GM21528 (cell line): ENCODE measurements around the gene DCDC2C.
"Not testable (repeated sequence)": the region's sequence is repeated elsewhere in the genome, so short reads cannot be mapped to it uniquely, and the experiment has no call there.

Experiments used
- ATAC-seq: cut with Tn5 transposase; IDR thresholded peaks from one replicate; pipeline ENCODE4 v1.9.1; 2021; ENCODE audit warnings: mild to moderate bottlenecking, moderate library complexity; ENCODE audit not compliant: unreplicated experiment, low FRiP score

Gene DCDC2C

GRCh38 chr2:3814706-3815245 is 111.4 kb downstream of the DCDC2C start:
- no peak for ATAC-seq

GRCh38 chr2:3817144-3817543 is 113.8 kb downstream of the DCDC2C start:
- not testable (repeated sequence) for ATAC-seq

DNA sequence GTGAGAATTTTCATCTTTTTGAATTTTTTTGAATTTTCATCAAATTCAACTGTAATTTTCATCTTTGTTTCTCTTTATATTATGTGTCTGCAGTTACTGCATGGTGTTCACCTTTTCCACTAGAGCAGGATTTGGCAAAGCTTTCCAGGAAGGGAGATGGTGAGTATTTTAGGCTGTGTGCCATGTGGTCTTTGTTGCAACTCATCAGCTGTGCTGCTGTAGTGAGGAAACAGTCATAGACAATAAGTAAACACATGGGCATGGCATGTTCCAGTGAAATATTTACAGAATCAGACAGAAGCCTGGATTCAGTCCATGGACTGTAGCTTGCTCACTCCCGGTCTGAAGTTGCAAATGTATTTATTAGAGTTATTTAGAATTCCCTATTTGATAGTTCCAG is 120.4 kb downstream of the DCDC2C start:
- no peak for ATAC-seq

DNA sequence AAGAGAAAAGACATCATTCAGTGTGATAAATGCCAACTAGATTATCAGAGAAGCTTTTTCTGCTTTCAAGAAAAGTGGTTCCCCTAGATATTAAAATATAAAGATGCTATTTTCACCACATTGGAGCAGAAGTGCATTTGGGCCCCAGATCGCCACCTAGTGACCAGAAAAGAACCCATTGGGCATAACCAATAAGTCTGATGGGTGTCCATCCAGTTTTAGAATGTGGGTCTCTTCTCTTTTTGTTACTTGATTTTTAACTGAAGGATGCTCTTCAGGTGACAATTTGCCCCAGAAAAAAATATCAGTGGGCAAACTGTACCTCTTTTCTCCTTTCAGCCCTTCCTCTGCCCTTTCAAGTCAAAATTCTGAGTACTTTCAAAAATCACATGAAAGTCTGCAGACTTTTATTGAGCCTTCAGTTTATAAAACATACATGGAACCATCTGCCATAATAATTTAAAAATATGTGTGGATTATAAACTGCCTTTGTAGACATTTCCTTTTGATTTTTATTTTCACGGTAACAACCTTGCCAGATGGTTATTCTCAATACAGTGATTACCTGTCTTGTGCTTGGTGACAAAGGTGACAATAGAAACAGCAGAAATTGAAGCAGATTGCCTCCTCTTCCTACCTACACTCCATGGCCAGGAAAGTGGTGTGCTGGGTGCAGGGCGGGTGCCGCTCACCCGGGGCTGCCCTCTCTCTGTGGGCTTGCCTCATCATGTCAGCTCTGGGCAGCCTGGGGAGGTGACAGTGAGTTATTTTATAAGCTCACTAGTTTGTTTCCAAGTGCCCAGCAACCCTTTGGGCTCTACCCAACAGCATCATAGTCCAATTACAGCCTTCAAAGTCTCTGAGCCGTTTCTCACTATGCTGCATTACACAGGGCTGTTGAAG is 124.5 kb downstream of the DCDC2C start:
- ATAC-seq, result no peak

DNA sequence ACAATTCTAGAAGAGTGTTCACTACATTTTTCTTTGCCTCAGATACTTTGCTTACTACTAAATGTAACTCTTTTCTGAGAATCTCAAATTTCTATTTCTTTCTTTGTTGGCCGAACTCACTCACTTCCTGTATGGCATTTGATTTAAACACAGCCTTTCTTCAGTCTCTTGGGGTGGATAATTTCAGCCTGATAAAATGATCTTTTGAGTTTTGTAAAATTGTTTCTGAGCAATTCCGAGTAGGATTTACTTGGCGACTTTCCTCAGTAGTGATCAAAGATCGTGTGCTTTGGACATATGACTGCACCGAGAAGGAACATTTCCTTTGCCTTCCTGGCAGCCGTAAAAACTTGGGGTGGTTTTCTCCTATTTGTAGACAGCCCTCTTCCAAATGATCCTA is 127.4 kb downstream of the DCDC2C start:
- no peak for ATAC-seq

DNA sequence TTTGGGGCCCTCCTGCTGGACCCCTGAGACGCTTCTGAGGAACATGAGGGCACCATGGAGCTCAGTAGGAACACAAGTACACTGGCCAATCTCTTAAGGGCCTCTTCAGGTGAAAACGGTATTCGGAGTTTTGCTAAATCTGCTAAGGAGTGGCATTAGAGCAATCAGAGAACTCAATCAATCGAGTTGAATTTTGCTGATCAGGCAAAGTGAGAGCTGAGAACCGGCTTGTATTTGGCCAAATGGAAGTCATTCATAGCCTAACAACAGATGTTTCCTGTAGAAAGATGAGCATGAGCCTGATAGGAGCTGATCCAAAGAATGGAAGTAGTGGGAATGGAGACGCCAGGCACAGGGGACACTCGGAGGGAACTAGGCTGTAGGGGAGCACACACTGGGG is 133.7 kb downstream of the DCDC2C start:
- no peak for ATAC-seq

- no peak for ATAC-seq
These were observed 135.0 kb downstream of the DCDC2C start for GRCh38 chr2:3838348-3838747.

- no peak for ATAC-seq
These were observed 136.1 kb downstream of the DCDC2C start for GRCh38 chr2:3839476-3839875.

DNA sequence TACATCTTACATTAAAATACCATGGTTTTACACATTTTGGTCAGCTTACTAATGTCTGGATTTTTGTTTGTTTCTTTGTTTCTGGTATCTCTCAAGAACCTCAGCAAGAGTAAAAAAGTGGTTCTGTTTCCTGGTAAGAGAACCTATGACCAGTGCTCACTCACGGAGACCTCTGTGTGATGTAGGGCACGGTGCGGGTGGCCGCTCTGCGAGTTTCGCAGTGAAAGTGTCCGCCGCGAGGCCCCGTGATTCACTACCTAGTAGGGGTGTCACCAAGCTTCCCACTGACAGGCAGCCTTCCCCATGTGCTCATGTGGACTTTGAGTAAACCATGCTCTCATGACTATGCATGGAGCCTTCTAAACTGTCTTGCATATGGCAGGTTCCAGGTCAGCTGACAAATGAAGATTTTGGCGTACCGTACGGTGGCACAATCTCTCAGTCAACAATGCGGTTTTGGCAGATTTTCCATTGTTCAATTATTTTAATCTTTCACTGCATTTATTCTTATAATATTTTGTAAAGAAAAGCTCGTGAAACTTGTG is 137.3 kb downstream of the DCDC2C start:
- ATAC-seq, result no peak

GRCh38 chr2:3847397-3848052 is 144.2 kb downstream of the DCDC2C start:
- no peak for ATAC-seq

DNA sequence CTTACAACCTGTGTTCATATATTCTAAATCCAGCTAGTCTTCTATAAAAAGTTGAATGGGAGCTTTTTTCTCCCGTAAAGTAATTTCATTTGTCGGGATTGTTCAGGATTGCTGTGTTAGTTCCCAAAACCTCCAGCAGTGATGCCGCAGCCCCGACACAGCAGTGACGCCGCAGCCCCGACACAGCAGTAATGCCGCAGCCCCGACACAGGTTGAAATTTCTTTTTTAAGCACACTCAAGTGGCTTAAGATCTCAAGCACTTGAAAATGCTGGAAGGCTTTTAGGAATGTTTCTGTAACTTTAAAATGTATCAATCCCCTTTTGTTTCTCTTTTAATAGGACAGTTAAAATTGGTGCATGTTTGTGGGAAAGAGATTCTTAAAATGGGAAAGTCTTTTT is 145.4 kb downstream of the DCDC2C start:
- ATAC-seq, result no peak

GRCh38 chr2:3849213-3849612 is 145.8 kb downstream of the DCDC2C start:
- ATAC-seq, result no peak

GRCh38 chr2:3857576-3857975 is 154.2 kb downstream of the DCDC2C start:
- no peak for ATAC-seq

GRCh38 chr2:3864943-3865865 is 161.8 kb downstream of the DCDC2C start:
- no peak for ATAC-seq

- ATAC-seq, result no peak
These were observed 164.1 kb downstream of the DCDC2C start for GRCh38 chr2:3867469-3867868.

- no peak for ATAC-seq
These were observed 164.8 kb downstream of the DCDC2C start for GRCh38 chr2:3868012-3868805.

DNA sequence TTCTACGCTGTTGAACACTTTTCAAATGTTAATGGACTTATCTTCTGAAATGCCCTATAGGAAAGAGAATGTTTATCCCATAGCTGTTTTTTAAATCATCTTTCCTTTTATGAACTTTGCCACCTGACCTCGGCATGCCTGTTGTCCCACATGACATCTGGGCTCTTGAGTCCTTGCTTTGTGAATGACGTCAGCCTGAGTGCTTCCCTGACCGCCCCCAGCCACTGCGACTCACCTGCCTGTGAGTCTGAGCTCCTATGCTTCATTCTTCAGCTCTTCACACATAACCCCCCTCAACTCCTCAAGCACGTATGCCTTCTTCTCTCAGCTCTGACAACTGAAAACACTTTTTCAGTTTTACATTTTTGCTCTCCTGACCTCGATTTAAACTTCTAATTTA is 166.8 kb downstream of the DCDC2C start:
- no peak for ATAC-seq

- ATAC-seq, result no peak
These were observed 167.6 kb downstream of the DCDC2C start for GRCh38 chr2:3871002-3871401.

DNA sequence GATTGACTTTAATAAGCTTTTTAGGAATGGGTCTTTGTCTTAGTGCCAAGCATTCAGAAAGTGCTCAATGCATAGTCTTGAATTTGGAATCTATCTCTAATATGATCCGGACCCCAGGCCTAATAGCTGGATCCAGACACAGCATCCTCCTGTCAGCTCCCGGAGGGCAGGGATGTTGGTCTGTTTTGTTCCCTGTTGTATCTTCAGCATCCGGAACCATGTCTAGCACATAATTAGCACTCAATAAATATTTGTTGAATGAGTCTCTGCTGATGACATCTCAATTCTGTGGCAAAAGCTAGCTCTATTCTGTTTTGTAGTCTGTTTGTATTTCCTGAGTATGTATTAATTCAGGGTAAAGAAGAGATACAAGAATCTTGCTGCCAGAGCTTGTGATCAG is 169.1 kb downstream of the DCDC2C start:
- ATAC-seq, result no peak

DNA sequence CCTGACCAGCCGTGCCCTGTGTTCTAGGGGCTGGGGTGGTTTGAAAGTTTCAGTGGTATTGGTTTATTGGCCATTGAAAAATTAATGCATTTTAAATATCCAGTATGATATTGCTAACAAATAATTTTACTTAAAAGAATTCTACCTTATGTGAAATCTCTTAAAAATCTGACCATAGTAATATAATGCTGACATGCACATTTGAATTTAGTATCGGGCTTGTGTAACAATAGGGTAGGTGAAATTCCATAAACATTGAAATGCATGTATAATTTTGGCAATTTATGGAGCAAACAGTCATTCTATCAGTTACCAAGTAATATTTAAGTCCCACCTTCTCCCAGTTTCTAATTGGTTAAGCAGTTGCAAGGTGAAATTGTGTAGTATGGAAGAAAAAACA is 170.5 kb downstream of the DCDC2C start:
- no peak for ATAC-seq
